Measurements from ENCODE around the gene EDIL3. TPM values are rescaled to one million over a fixed set of nuclear protein-coding genes. Genes with fewer than 3 reads are reported as not detected.

EDIL3 gene
- total and polyA plus RNA-seq, 2 donors (not counting 1 experiment from before 2014, with no cell fraction given), result 12.1 to 149 TPM

DNA sequence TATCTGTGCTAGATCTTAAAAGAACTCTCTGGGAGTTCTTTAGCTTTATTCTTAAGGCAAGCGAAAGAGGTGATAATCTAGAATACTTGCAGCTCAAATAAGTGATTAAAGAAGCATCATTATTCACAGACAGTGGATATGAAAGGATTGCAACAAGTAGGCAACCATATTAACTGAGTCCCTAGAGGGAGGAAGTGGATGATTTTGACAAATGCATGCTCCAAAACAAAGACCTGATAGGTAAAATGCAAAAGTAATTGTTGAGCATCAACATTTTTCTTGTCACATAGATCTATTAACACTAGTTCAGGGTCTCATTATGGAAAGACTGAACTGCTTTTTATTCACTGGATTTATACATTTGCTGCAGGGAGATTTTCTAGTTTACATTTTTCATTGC lies 109.1 kb downstream of the EDIL3 start:
- no peaks in the 10 kb centered on the region for H3K4me1 ChIP-seq (ENCODE audit: control insufficient read depth, extremely low read depth, insufficient read depth, low read length)
- H3K9me3 ChIP-seq (ENCODE audit: control insufficient read depth, insufficient read depth, low read depth, low read length), result no peaks in the 10 kb centered on the region
- H3K4me2 ChIP-seq (ENCODE audit: extremely low read depth, insufficient read depth, low read length), result no peak overlapping the region
- no peaks in the 10 kb centered on the region for H3K79me2 ChIP-seq (ENCODE audit: control insufficient read depth, insufficient read depth, low read length)
- no peaks in the 10 kb centered on the region for H3K36me3 ChIP-seq (ENCODE audit: control insufficient read depth, insufficient read depth, low read length)
- TF ChIP-seq, protein P1, sequence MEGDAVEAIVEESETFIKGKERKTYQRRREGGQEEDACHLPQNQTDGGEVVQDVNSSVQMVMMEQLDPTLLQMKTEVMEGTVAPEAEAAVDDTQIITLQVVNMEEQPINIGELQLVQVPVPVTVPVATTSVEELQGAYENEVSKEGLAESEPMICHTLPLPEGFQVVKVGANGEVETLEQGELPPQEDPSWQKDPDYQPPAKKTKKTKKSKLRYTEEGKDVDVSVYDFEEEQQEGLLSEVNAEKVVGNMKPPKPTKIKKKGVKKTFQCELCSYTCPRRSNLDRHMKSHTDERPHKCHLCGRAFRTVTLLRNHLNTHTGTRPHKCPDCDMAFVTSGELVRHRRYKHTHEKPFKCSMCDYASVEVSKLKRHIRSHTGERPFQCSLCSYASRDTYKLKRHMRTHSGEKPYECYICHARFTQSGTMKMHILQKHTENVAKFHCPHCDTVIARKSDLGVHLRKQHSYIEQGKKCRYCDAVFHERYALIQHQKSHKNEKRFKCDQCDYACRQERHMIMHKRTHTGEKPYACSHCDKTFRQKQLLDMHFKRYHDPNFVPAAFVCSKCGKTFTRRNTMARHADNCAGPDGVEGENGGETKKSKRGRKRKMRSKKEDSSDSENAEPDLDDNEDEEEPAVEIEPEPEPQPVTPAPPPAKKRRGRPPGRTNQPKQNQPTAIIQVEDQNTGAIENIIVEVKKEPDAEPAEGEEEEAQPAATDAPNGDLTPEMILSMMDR (conservative IDR thresholded peaks at IDR 0.05 in 1 of 2, IDR thresholded peaks at IDR 0.05 in 1 of 2; ENCODE audit: low read depth in 1 of 2, low read length in 2 of 2), result no peak
- TF ChIP-seq EZH2 (IDR thresholded peaks at IDR 0.05; ENCODE audit: low read length, missing control alignments), result no peak
- no peak overlapping the region for H3K27ac ChIP-seq (ENCODE audit: insufficient read depth, low read length)
- no peak for DNase-seq (ENCODE audit: low read depth in 2 of 2)
- H3K27me3 ChIP-seq (ENCODE audit: control insufficient read depth, insufficient read depth, low read length), result no peaks in the 10 kb centered on the region
- H3K4me3 ChIP-seq (replicated peaks in 1 of 4; ENCODE audit: control extremely low read depth in 1 of 4, insufficient read depth in 1 of 4, low read depth in 3 of 4, low read length in 4 of 4), result no peak overlapping the region
- H2AFZ ChIP-seq (ENCODE audit: low read length), result no peak overlapping the region
- no peak overlapping the region for H3K9ac ChIP-seq (ENCODE audit: insufficient read depth, low read length)
- no peaks in the 10 kb centered on the region for H4K20me1 ChIP-seq (ENCODE audit: control insufficient read depth, extremely low read depth, insufficient read depth, low read length)

DNA sequence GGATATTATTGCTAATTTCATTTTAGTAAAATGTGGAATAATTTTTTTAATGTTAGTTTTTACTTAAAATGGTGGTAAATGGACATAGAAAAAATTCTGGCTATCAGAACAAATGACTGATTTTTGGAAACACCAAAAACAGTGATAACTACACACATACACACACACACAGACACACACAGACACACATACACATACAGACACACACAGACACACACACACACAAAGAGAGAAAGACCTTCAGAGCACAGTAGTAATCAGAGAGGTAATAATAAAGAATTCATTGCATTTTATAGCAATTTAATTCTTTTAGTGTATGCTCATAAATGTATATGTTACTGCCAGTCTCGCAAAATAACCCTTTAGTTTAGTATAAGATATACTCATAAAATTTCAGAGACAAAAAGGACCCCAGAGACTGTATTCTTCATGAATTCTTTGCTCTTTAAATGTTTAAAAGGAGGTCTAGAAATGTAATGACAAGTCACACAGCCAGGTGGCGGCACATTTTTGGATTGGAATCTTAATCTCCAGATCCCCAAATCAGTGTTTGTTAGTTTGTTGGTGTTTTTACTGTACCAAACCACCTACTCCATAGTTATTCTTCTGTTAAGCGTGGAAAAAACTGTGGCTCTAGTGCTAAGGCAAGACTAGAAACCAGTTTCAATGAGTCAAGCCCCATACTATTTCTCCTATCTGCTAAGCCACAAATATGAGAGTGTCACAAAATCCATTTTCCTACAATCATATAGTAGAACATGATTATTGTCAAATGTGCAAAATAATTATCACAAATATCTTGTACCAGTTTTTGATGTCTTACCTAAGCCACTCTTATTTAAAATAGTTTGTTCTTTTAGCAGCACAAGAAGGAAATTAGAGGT lies 109.9 kb downstream of the EDIL3 start:
- Histone ChIP-seq H4K20me1 (ENCODE audit: control insufficient read depth, extremely low read depth, insufficient read depth, low read length) (no peaks in the 10 kb centered on the region), H3K27ac (ENCODE audit: insufficient read depth, low read length) (no peak overlapping the region), H3K27me3 (ENCODE audit: control insufficient read depth, insufficient read depth, low read length) (no peaks in the 10 kb centered on the region), H3K4me3 (replicated peaks in 1 of 4; ENCODE audit: control extremely low read depth in 1 of 4, insufficient read depth in 1 of 4, low read depth in 3 of 4, low read length in 4 of 4) (no peak overlapping the region), H3K4me1 (ENCODE audit: control insufficient read depth, extremely low read depth, insufficient read depth, low read length) (no peaks in the 10 kb centered on the region), H3K36me3 (ENCODE audit: control insufficient read depth, insufficient read depth, low read length) (no peaks in the 10 kb centered on the region), H2AFZ (ENCODE audit: low read length) (no peak overlapping the region), H3K4me2 (ENCODE audit: extremely low read depth, insufficient read depth, low read length) (no peak overlapping the region), H3K9me3 (ENCODE audit: control insufficient read depth, insufficient read depth, low read depth, low read length) (no peaks in the 10 kb centered on the region), H3K9ac (ENCODE audit: insufficient read depth, low read length) (no peak overlapping the region), H3K79me2 (ENCODE audit: control insufficient read depth, insufficient read depth, low read length) (no peaks in the 10 kb centered on the region)
- DNase-seq (ENCODE audit: low read depth in 2 of 2), result peak; percentile 40 to 60
- TF ChIP-seq, protein P1 (conservative IDR thresholded peaks at IDR 0.05 in 1 of 2, IDR thresholded peaks at IDR 0.05 in 1 of 2; ENCODE audit: low read depth in 1 of 2, low read length in 2 of 2), result peak; percentile 47 to 59
- no peak for TF ChIP-seq EZH2 (IDR thresholded peaks at IDR 0.05; ENCODE audit: low read length, missing control alignments)

DNA sequence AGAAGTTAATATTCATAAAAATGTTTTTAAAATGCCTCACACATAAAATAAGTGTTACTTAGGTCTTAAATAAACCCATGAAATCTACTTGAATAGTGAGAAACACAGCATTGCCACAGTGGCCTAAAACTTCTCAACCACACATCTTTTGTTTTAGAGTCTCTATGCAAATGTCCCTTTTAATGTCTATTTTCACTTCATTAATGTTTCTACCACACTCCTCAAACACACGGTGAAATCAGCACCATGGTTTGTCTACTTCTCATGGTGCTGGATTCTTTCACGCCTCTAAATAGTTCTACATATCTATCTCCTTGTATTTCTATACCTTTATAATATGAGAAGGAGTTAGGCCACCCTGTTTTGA lies 111.2 kb downstream of the EDIL3 start:
- no peaks in the 10 kb centered on the region for H3K9me3 ChIP-seq (ENCODE audit: control insufficient read depth, insufficient read depth, low read depth, low read length)
- no peak overlapping the region for H3K4me2 ChIP-seq (ENCODE audit: extremely low read depth, insufficient read depth, low read length)
- no peak for DNase-seq (ENCODE audit: low read depth in 2 of 2)
- no peaks in the 10 kb centered on the region for H3K36me3 ChIP-seq (ENCODE audit: control insufficient read depth, insufficient read depth, low read length)
- no peak overlapping the region for H3K4me3 ChIP-seq (replicated peaks in 1 of 4; ENCODE audit: control extremely low read depth in 1 of 4, insufficient read depth in 1 of 4, low read depth in 3 of 4, low read length in 4 of 4)
- no peak overlapping the region for H3K27ac ChIP-seq (ENCODE audit: insufficient read depth, low read length)
- H3K27me3 ChIP-seq (ENCODE audit: control insufficient read depth, insufficient read depth, low read length), result no peaks in the 10 kb centered on the region
- H3K79me2 ChIP-seq (ENCODE audit: control insufficient read depth, insufficient read depth, low read length), result no peaks in the 10 kb centered on the region
- TF ChIP-seq, protein P1 (conservative IDR thresholded peaks at IDR 0.05 in 1 of 2, IDR thresholded peaks at IDR 0.05 in 1 of 2; ENCODE audit: low read depth in 1 of 2, low read length in 2 of 2), result no peak
- no peak for TF ChIP-seq EZH2 (IDR thresholded peaks at IDR 0.05; ENCODE audit: low read length, missing control alignments)
- no peak overlapping the region for H2AFZ ChIP-seq (ENCODE audit: low read length)
- H4K20me1 ChIP-seq (ENCODE audit: control insufficient read depth, extremely low read depth, insufficient read depth, low read length), result no peaks in the 10 kb centered on the region
- H3K4me1 ChIP-seq (ENCODE audit: control insufficient read depth, extremely low read depth, insufficient read depth, low read length), result no peaks in the 10 kb centered on the region
- no peak overlapping the region for H3K9ac ChIP-seq (ENCODE audit: insufficient read depth, low read length)

All from fibroblast of lung (primary cell).